Hepatocyte (in vitro differentiated cells): ENCODE results near the gene MEAF6. TPM values are rescaled to one million over a fixed set of nuclear protein-coding genes. Genes with fewer than 3 reads are reported as not detected.

Source experiments
- DNase-seq: peaks from one replicate; pipeline ENCODE4 v3.0.0-alpha.2; 2016; ENCODE audit warnings: low spot score
- H2AFZ ChIP-seq: fragments of 200-600 bp; sonication (generic); 2 replicates; pipeline ENCODE4 v1.6.0; 2016; ENCODE audit warnings: antibody characterized with exemption, mild to moderate bottlenecking
- H3K27ac ChIP-seq: fragments of 200-600 bp; sonication (generic); 2 replicates; pipeline ENCODE4 v1.5.1; 2016; ENCODE audit warnings: mild to moderate bottlenecking
- H3K27me3 ChIP-seq: fragments of 200-600 bp; sonication (generic); 2 replicates; pipeline ENCODE4 v1.6.1; 2016
- H3K36me3 ChIP-seq: fragments of 200-600 bp; sonication (generic); replicated peaks from 2 replicates; pipeline ENCODE4 v1.5.1; 2016; ENCODE audit warnings: low read depth; ENCODE audit not compliant: insufficient read depth
- H3K4me1 ChIP-seq: fragments of 200-600 bp; sonication (generic); 2 replicates; pipeline ENCODE4 v1.5.1; 2016; ENCODE audit warnings: mild to moderate bottlenecking, moderate library complexity; ENCODE audit not compliant: insufficient read depth
- H3K4me2 ChIP-seq: fragments of 200-600 bp; sonication (generic); 2 replicates; pipeline ENCODE4 v1.6.0; 2016
- H3K4me3 ChIP-seq: fragments of 200-600 bp; sonication (generic); 2 replicates; pipeline ENCODE4 v1.5.1; 2016; ENCODE audit warnings: mild to moderate bottlenecking
- H3K79me2 ChIP-seq: fragments of 200-600 bp; sonication (generic); 2 replicates; pipeline ENCODE4 v1.6.0; 2017; ENCODE audit warnings: mild to moderate bottlenecking
- H3K9me2 ChIP-seq: fragments of 200-600 bp; sonication (generic); replicated peaks from 2 replicates; pipeline ENCODE4 v1.6.0; 2017; ENCODE audit warnings: mild to moderate bottlenecking; ENCODE audit not compliant: insufficient read depth
- H3K9me3 ChIP-seq: fragments of 200-600 bp; sonication (generic); 2 replicates; pipeline ENCODE4 v1.5.1; 2016; ENCODE audit warnings: low read depth, mild to moderate bottlenecking
- H4K20me1 ChIP-seq: fragments of 200-600 bp; sonication (generic); 2 replicates; pipeline ENCODE4 v1.6.0; 2016; ENCODE audit warnings: mild to moderate bottlenecking; ENCODE audit not compliant: insufficient read depth, poor library complexity, severe bottlenecking
- CTCF ChIP-seq: fragments of 200-600 bp; sonication (generic); IDR thresholded peaks from 2 replicates; pipeline ENCODE4 v1.5.1; 2016; ENCODE audit warnings: antibody characterized with exemption, mild to moderate bottlenecking; ENCODE audit not compliant: poor library complexity
- EZH2 ChIP-seq: fragments of 200-600 bp; sonication (generic); IDR thresholded peaks from 2 replicates; pipeline ENCODE4 v1.6.1; 2016; ENCODE audit warnings: antibody characterized with exemption, mild to moderate bottlenecking, borderline replicate concordance
- EZH2phosphoT487 ChIP-seq: fragments of 200-600 bp; sonication (generic); IDR thresholded peaks from one replicate; pipeline ENCODE4 v1.6.1; 2018; ENCODE audit warnings: antibody characterized with exemption, mild to moderate bottlenecking, low read depth, moderate library complexity; ENCODE audit not compliant: unreplicated experiment, severe bottlenecking
- WGBS: methylation state at CpG from one replicate; pipeline ENCODE4 v1.1.6; 2016; ENCODE audit warnings: low lambda C conversion rate; ENCODE audit errors: missing lambda C conversion rate; 5-methylcytosine and 5-hydroxymethylcytosine counted together
- microRNA-seq: library from miRNA; unstranded; fragments of <30 nt; microRNA quantifications from one replicate; pipeline ENCODE4, GENCODE V29; 2017
- polyA plus RNA-seq: library from polyadenylated mRNA; unstranded; fragments of >200 nt; fragmentation: Nextera tagmentation; extraction: Ambion mirVana; gene quantifications from 2 replicates; pipeline ENCODE4 v1.2.1, GENCODE V29; 2016
- small RNA-seq: library from RNA; depleted of rRNA; stranded (forward); fragments of <200 nt; gene quantifications from one replicate; pipeline ENCODE3, GENCODE V24; 2014
- total RNA-seq: library from RNA; depleted of rRNA; stranded (reverse); fragments of >200 nt; gene quantifications from 2 replicates; pipeline ENCODE4 v1.2.3, GENCODE V29; 2014

MEAF6 gene
- total and polyA plus RNA-seq, 2 experiments from 2014 or later = 46.5 to 74.7 TPM

GRCh38 chr1:37446874-37447273 is 67.7 kb downstream of the MEAF6 start:
- no peaks in the 10 kb centered on the region for H3K36me3 ChIP-seq
- no peaks in the 10 kb centered on the region for H3K9me2 ChIP-seq
- 83% methylated on average over 6 of the region's 6 CpGs for WGBS
- H3K4me2 ChIP-seq = no peak overlapping the region
- no peaks in the 10 kb centered on the region for H3K4me1 ChIP-seq
- H3K79me2 ChIP-seq = no peaks in the 10 kb centered on the region
- H3K9me3 ChIP-seq = no peaks in the 10 kb centered on the region
- TF ChIP-seq EZH2phosphoT487 (no peak), EZH2 (no peak), CTCF (no peak)
- H2AFZ ChIP-seq = no peak overlapping the region
- no peak overlapping the region for H3K27ac ChIP-seq
- peaks cover 7% of the 10 kb centered on the region for H3K27me3 ChIP-seq
- no peaks in the 10 kb centered on the region for H4K20me1 ChIP-seq
- no peak overlapping the region for H3K4me3 ChIP-seq
- no peak for DNase-seq

- Histone ChIP-seq H4K20me1 (no peaks in the 10 kb centered on the region), H3K27ac (no peak overlapping the region), H3K9me3 (no peaks in the 10 kb centered on the region), H3K4me3 (no peak overlapping the region), H3K9me2 (no peaks in the 10 kb centered on the region), H3K4me1 (no peaks in the 10 kb centered on the region), H3K36me3 (no peaks in the 10 kb centered on the region), H3K4me2 (no peak overlapping the region), H3K79me2 (no peaks in the 10 kb centered on the region), H2AFZ (no peak overlapping the region), H3K27me3 (peaks cover 15% of the 10 kb centered on the region)
- 100% methylated on average over 2 of the region's 2 CpGs for WGBS
- no peak for DNase-seq
- no peak for TF ChIP-seq CTCF
- no peak for TF ChIP-seq EZH2phosphoT487
- TF ChIP-seq EZH2 = no peak
Measured at GRCh38 chr1:37442644-37443043, 71.9 kb downstream of the MEAF6 start.

Small RNA genes within 50 kb of the gene (microRNA-seq; reads per million reads assigned to microRNA genes)
- gene MIR5581 (not detected), gene MIR6732 (3.1 reads per million)

Small RNA genes within 50 kb of the gene (small RNA-seq; reads per million reads assigned to genes)
- gene AL034379.1 (not detected), gene MIR5581 (not detected)

Other genes starting within 250 kb of the MEAF6 start
- gene ZC3H12A, start 40.2 kb downstream of the MEAF6 start, total RNA-seq = 30.8 and 30.9 TPM in 2 replicates
- gene ZC3H12A, start 40.2 kb downstream of the MEAF6 start, polyA plus RNA-seq = 46.2 and 54.9 TPM in 2 replicates
- 10.5 and 10.9 TPM in 2 replicates for gene SNIP1, start 39.5 kb upstream of the MEAF6 start, total RNA-seq
- 6.5 and 8.0 TPM in 2 replicates for gene SNIP1, start 39.5 kb upstream of the MEAF6 start, polyA plus RNA-seq
- gene DNALI1, start 42.2 kb upstream of the MEAF6 start, total RNA-seq = 11.5 TPM in 2 replicates
- gene DNALI1, start 42.2 kb upstream of the MEAF6 start, polyA plus RNA-seq = 33.1 and 38.8 TPM in 2 replicates
- 36.0 and 47.2 TPM in 2 replicates for gene GNL2, start 81.2 kb upstream of the MEAF6 start, total RNA-seq
- 51.7 and 56.1 TPM in 2 replicates for gene GNL2, start 81.2 kb upstream of the MEAF6 start, polyA plus RNA-seq
- gene RSPO1, start 120.1 kb upstream of the MEAF6 start, total RNA-seq = 0.83 and 0.88 TPM in 2 replicates
- gene RSPO1, start 120.1 kb upstream of the MEAF6 start, polyA plus RNA-seq = 1.5 and 2.4 TPM in 2 replicates
- 4.1 and 4.3 TPM in 2 replicates for gene CDCA8, start 177.8 kb upstream of the MEAF6 start, total RNA-seq
- 5.4 and 5.7 TPM in 2 replicates for gene CDCA8, start 177.8 kb upstream of the MEAF6 start, polyA plus RNA-seq